B cell (primary cell): ENCODE data around the gene TNFAIP2. TPM values are rescaled to one million over a fixed set of nuclear protein-coding genes. Genes with fewer than 3 reads are reported as not detected.

ENCODE experiments used
- ATAC-seq: fragments of 200-7000 bp; cut with Tn5 transposase; one replicate; pipeline ENCODE4 v1.10.0; 2021; ENCODE audit warnings: low read depth, mild to moderate bottlenecking, moderate number of reproducible peaks, moderate library complexity
- CTCF ChIA-PET: fragments of 350-600 bp; sonication (Branson Sonifier 250); formaldehyde crosslinking; loops from one replicate; lab custom pipeline; 2021; ENCODE audit warnings: antibody characterized with exemption, inconsistent platforms; lab: Charles Lee
- POLR2A ChIA-PET: fragments of 350-600 bp; sonication (Branson Sonifier 250); formaldehyde crosslinking; loops from one replicate; lab custom pipeline; 2021; ENCODE audit warnings: antibody characterized with exemption; lab: Charles Lee
- DNase-seq: peaks from one replicate; pipeline ENCODE4 v3.0.0; 2013
- H2AFZ ChIP-seq: 2 replicates; pipeline ENCODE4 v1.6.1; 2012; ENCODE audit warnings: mild to moderate bottlenecking, low read depth, low read length; ENCODE audit not compliant: insufficient read depth, poor library complexity, severe bottlenecking
- H3K27ac ChIP-seq, 2 donors: 1 replicate in 1 of 2; 2 replicates in 1 of 2; pipeline ENCODE4 v1.5.1; 2012 to 2013; ENCODE audit warnings: low read length in 2 of 2, mild to moderate bottlenecking in 2 of 2, moderate library complexity in 1 of 2
- H3K27me3 ChIP-seq, 4 experiments: fragments of 200-600 bp in 1 of 4; sonication (generic) in 1 of 4; replicated peaks in 1 of 4; 1 replicate in 2 of 4; 2 replicates in 2 of 4; pipeline versions ENCODE4 v1.6.1 to v1.7.0; 2013 to 2016; ENCODE audit warnings: low read length in 3 of 4, mild to moderate bottlenecking in 2 of 4, mixed read lengths in 1 of 4, moderate library complexity in 1 of 4; ENCODE audit not compliant: insufficient read depth in 4 of 4, control insufficient read depth in 3 of 4; ENCODE audit errors: control extremely low read depth in 1 of 4
- H3K36me3 ChIP-seq, 2 experiments: replicated peaks in 1 of 2; 1 replicate in 1 of 2; 2 replicates in 1 of 2; pipeline versions ENCODE4 v1.6.1 to v1.7.1; 2013; ENCODE audit warnings: low read length in 1 of 2; ENCODE audit not compliant: insufficient read depth in 2 of 2, control insufficient read depth in 1 of 2; ENCODE audit errors: control extremely low read depth in 1 of 2, extremely low read depth in 1 of 2
- H3K4me1 ChIP-seq, 2 donors: fragments of 200-600 bp in 1 of 2; sonication (generic) in 1 of 2; 1 replicate in 1 of 2; 2 replicates in 1 of 2; pipeline versions ENCODE4 v1.5.1 to v1.6.1; 2013 to 2017; ENCODE audit warnings: low read length in 2 of 2; ENCODE audit not compliant: control insufficient read depth in 2 of 2, insufficient read depth in 2 of 2
- H3K4me2 ChIP-seq: replicated peaks from 2 replicates; pipeline ENCODE3; 2012; ENCODE audit warnings: mild to moderate bottlenecking, low read depth, low read length; ENCODE audit not compliant: poor library complexity, severe bottlenecking
- H3K4me3 ChIP-seq, 5 experiments: fragments of 200-600 bp in 1 of 5; sonication (generic) in 1 of 5; 1 replicate in 3 of 5; 2 replicates in 2 of 5; pipeline versions ENCODE4 v1.5.1 to v1.7.0; 2011 to 2016; ENCODE audit warnings: low read length in 4 of 5, mild to moderate bottlenecking in 4 of 5, low read depth in 2 of 5, control low read depth in 1 of 5, moderate library complexity in 1 of 5; ENCODE audit not compliant: insufficient read depth in 1 of 5; ENCODE audit errors: control extremely low read depth in 1 of 5, extremely low read depth in 1 of 5
- H3K79me2 ChIP-seq: fragments of 200-600 bp; sonication (generic); one replicate; pipeline ENCODE4 v1.6.0; 2016; ENCODE audit warnings: low read length; ENCODE audit not compliant: control insufficient read depth, insufficient read depth
- H3K9ac ChIP-seq: fragments of 200-600 bp; sonication (generic); 2 replicates; pipeline ENCODE4 v1.6.1; 2017; ENCODE audit warnings: mild to moderate bottlenecking, low read length, moderate library complexity
- H3K9me3 ChIP-seq, 3 donors: one replicate each; pipeline versions ENCODE4 v1.6.1 to v1.7.1; 2013; ENCODE audit warnings: low read length in 2 of 3; ENCODE audit not compliant: control insufficient read depth in 2 of 3, insufficient read depth in 1 of 3; ENCODE audit errors: control extremely low read depth in 1 of 3
- H4K20me1 ChIP-seq: 2 replicates; pipeline ENCODE4 v1.6.0; 2012; ENCODE audit warnings: mild to moderate bottlenecking, low read length; ENCODE audit not compliant: insufficient read depth, control insufficient read depth, poor library complexity, severe bottlenecking
- H3K27ac Mint-ChIP-seq: one replicate; pipeline ENCODE4 v1.8.0; 2021; ENCODE audit warnings: mixed read lengths
- H3K27me3 Mint-ChIP-seq: one replicate; pipeline ENCODE4 v1.8.0; 2021; ENCODE audit warnings: mixed read lengths
- H3K4me1 Mint-ChIP-seq: one replicate; pipeline ENCODE4 v1.8.0; 2021; ENCODE audit warnings: mixed read lengths
- H3K4me3 Mint-ChIP-seq: one replicate; pipeline ENCODE4 v1.8.0; 2021; ENCODE audit warnings: mixed read lengths
- H3K9me3 Mint-ChIP-seq: one replicate; pipeline ENCODE4 v1.8.0; 2022; ENCODE audit warnings: mixed read lengths; ENCODE audit not compliant: insufficient read depth
- CTCF ChIP-seq: fragments of 200-600 bp; IDR thresholded peaks from one replicate; pipeline ENCODE4 v1.8.0; 2022; ENCODE audit warnings: antibody characterized with exemption, mild to moderate bottlenecking
- EZH2 ChIP-seq: IDR thresholded peaks from 2 replicates; pipeline ENCODE4 v1.6.1; 2012; ENCODE audit warnings: borderline replicate concordance, low read depth, mild to moderate bottlenecking, moderate library complexity, low read length; ENCODE audit not compliant: insufficient read depth, poor library complexity, severe bottlenecking
- WGBS: methylation state at CpG from one replicate; pipeline ENCODE4 v1.1.5; 2013; ENCODE audit warnings: missing lambda C conversion rate; ENCODE audit not compliant: insufficient coverage; 5-methylcytosine and 5-hydroxymethylcytosine counted together
- intact Hi-C: fragments of 100-400 bp; cut with micrococcal nuclease; formaldehyde crosslinking; loops from one replicate; pipeline ENCODE4 v1.10.0; 2022
- polyA plus RNA-seq: library from polyadenylated mRNA; depleted of rRNA; stranded (reverse); fragments of >200 nt; gene quantifications from 2 replicates; pipeline ENCODE4 v1.2.3, GENCODE V29; 2012
- total RNA-seq, 2 donors: library from RNA; stranded (reverse); fragments of 120-200 nt in 1 of 2; gene quantifications; 1 replicate in 1 of 2; 2 replicates in 1 of 2; pipeline versions ENCODE4 v1.2.3 to v1.2.4, GENCODE V29; 2013 to 2022

TNFAIP2 gene
- total and polyA plus RNA-seq, 2 donors (not counting 1 experiment from before 2014, with no cell fraction given) = 1.5 to 9.0 TPM

GRCh38 chr14:103110681-103111231, 12.5 kb upstream of the TNFAIP2 start:
- H3K9me3 Mint-ChIP-seq = no peaks in the 10 kb centered on the region
- Histone ChIP-seq H3K4me2 (no peak overlapping the region), H3K79me2 (no peaks in the 10 kb centered on the region), H3K27me3 (peaks cover 0 to 6% (median 0%) of the 10 kb centered on the region in 4 experiments), H3K27ac (no peak overlapping the region), H3K9ac (no peak overlapping the region), H4K20me1 (no peaks in the 10 kb centered on the region), H3K4me1 (peaks cover 8 to 18% of the 10 kb centered on the region in 2 donors), H3K4me3 (no peak overlapping the region), H2AFZ (no peak overlapping the region), H3K36me3 (no peaks in the 10 kb centered on the region), H3K9me3 (no peaks in the 10 kb centered on the region)
- ATAC-seq (peak; percentile 25), DNase-seq (no peak)
- H3K27me3 Mint-ChIP-seq = peaks cover 5% of the 10 kb centered on the region
- 92% methylated on average over 7 of the region's 14 CpGs for WGBS
- H3K4me1 Mint-ChIP-seq = peaks cover 25% of the 10 kb centered on the region
- ChIA-PET POLR2A (interaction anchor here (0.6 kb wide), 2 partner anchors 9 to 1032 kb away, joined by 3 to 4 read pairs; no protein-coding TSS in a partner anchor), CTCF (interaction anchor here (1.2 kb wide), 1 partner anchor 29 kb away, joined by 3 read pairs; no protein-coding TSS in a partner anchor)
- TF ChIP-seq EZH2 (no peak), CTCF (no peak)
- peak overlapping the region; percentile 39 for H3K4me3 Mint-ChIP-seq
- no peak overlapping the region for H3K27ac Mint-ChIP-seq
- intact Hi-C loops = no loop called here

DNA sequence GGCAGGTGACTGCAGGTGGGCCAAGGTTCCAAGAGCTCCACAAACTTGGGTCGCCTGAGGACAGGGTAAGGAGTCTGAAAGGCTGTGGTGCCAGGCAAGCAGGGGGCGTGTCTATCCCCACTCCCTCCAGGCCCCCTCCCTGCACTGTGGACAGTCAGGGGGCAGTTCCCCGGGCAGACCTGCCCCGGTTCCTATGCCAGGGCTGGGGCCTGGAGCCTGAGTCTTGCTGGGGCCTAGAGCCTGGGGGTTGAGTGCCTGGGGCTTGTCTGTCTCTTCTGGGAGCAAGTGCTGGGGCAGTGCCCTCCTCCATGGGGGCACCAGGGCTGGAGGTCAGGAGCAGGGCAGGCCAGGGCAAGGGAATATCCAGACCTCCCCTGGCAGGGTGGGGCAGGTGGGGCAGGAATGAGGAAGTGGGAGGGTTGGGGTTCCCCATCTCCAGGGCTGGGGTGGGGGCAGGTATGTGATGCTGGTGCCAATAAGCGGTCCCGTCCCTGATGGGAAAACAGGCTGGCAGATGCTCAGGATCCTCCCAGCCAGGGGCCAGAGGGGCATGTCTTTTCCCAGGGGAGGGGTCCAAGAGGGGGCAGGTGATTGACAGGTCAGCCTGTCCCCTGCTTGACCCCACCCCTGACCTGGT, 11.9 kb upstream of the TNFAIP2 start:
- H3K27ac ChIP-seq = no peak overlapping the region
- no peak overlapping the region for H3K27ac Mint-ChIP-seq
- peak overlapping the region; percentile 55 for H3K4me3 Mint-ChIP-seq
- H3K27me3 ChIP-seq = peaks cover 0 to 4% (median 0%) of the 10 kb centered on the region in 4 experiments
- DNase-seq (peak; percentile 37), ATAC-seq (peak; percentile 42)
- no peaks in the 10 kb centered on the region for H3K9me3 Mint-ChIP-seq
- TF ChIP-seq CTCF = no peak
- TF ChIP-seq EZH2 = no peak
- H3K9ac ChIP-seq = no peak overlapping the region
- no peak overlapping the region for H3K4me3 ChIP-seq
- H3K4me1 Mint-ChIP-seq = peaks cover 26% of the 10 kb centered on the region
- no peaks in the 10 kb centered on the region for H3K36me3 ChIP-seq
- WGBS = 73% methylated on average over 6 of the region's 6 CpGs
- H4K20me1 ChIP-seq = no peaks in the 10 kb centered on the region
- no peaks in the 10 kb centered on the region for H3K79me2 ChIP-seq
- H3K27me3 Mint-ChIP-seq = peaks cover 4% of the 10 kb centered on the region
- intact Hi-C loops = no loop called here
- POLR2A ChIA-PET = interaction anchor here (0.6 kb wide), 1 partner anchor 1032 kb away, joined by 3 read pairs; no protein-coding TSS in a partner anchor
- no peaks in the 10 kb centered on the region for H3K9me3 ChIP-seq
- H3K4me1 ChIP-seq = peaks cover 8 to 18% of the 10 kb centered on the region in 2 donors
- H2AFZ ChIP-seq = no peak overlapping the region
- peak overlapping the region; percentile 11 for H3K4me2 ChIP-seq
- CTCF ChIA-PET = no interaction called here
